Psoas muscle (tissue), 8 donors: ENCODE data around the gene KCNAB1. TPM values are rescaled to one million over a fixed set of nuclear protein-coding genes. Genes with fewer than 3 reads are reported as not detected.

Source experiments
- ATAC-seq, 4 donors: fragments of 200-7000 bp; cut with Tn5 transposase; one replicate each; pipeline ENCODE4 v1.9.1; 2020; ENCODE audit warnings: moderate library complexity in 3 of 4, mild to moderate bottlenecking in 2 of 4
- DNase-seq, 2 donors: peaks; one replicate each; pipeline ENCODE4 v3.0.0-alpha.2; 2020
- H3K27ac ChIP-seq: fragments of 200-600 bp; one replicate; pipeline ENCODE4 v1.8.0; 2022
- H3K27me3 ChIP-seq, 3 donors: fragments of 200-600 bp in 1 of 3; one replicate each; pipeline versions ENCODE4 v1.6.1 to v1.8.0; 2013 to 2022; ENCODE audit warnings: low read length in 2 of 3, mild to moderate bottlenecking in 2 of 3, moderate library complexity in 1 of 3; ENCODE audit not compliant: insufficient read depth in 3 of 3
- H3K36me3 ChIP-seq, 2 donors: fragments of 200-600 bp in 1 of 2; one replicate each; pipeline versions ENCODE4 v1.6.1 to v1.8.0; 2013 to 2022; ENCODE audit warnings: low read depth in 1 of 2, mild to moderate bottlenecking in 1 of 2, moderate library complexity in 1 of 2; ENCODE audit not compliant: insufficient read depth in 1 of 2
- H3K4me1 ChIP-seq: fragments of 200-600 bp; one replicate; pipeline ENCODE4 v1.8.0; 2022
- H3K4me3 ChIP-seq: fragments of 200-600 bp; one replicate; pipeline ENCODE4 v1.8.0; 2022; ENCODE audit warnings: mild to moderate bottlenecking
- H3K9me3 ChIP-seq: fragments of 200-600 bp; one replicate; pipeline ENCODE4 v1.8.0; 2022
- CTCF ChIP-seq: fragments of 200-600 bp; IDR thresholded peaks from one replicate; pipeline ENCODE4 v1.8.0; 2022; ENCODE audit warnings: antibody characterized with exemption
- WGBS, 3 donors: extraction: QIAGEN DNeasy Blood & Tissue Kit; methylation state at CpG; one replicate each; pipeline versions ENCODE4 v1.1.6 to v1.1.7; 2013; 5-methylcytosine and 5-hydroxymethylcytosine counted together
- intact Hi-C, 2 donors: fragments of 100-400 bp; cut with DNase I; formaldehyde crosslinking; loops; one replicate each; pipeline versions ENCODE4 v1.11.0 to v1.14.2; 2022
- polyA plus RNA-seq, 3 donors: library from polyadenylated mRNA; stranded (reverse); fragments of 200-250 nt; gene quantifications; one replicate each; pipeline ENCODE4 v1.2.3, GENCODE V29; 2013
- total RNA-seq, 4 donors: library from RNA; stranded (reverse); fragmentation: NEBNext Ultra II Directional in 2 of 4; extraction: Animal tissue kit (Norgen Biotek cat#: 25700) in 2 of 4; gene quantifications; one replicate each; pipeline versions ENCODE4 v1.2.1 to v1.2.4, GENCODE V29; 2021 to 2023
- donor health status: healthy with polysubstance abuse.
- donor health status: DM: no; HTN: no; CAD: no; lungs with moderate emphysema.
- donor health status: Bipolar disorder and iron deficiency.
- donor health status: healthy.
- donor health status: DM: yes; HTN: yes; CAD: no.
- donor health status: DM: no; HTN: no; CAD: no.
- donor health status: DM: no; HTN: no; CAD: no.
- donor health status: DM: yes; HTN: yes; CAD: no.

KCNAB1 gene
- total and polyA plus RNA-seq, 7 donors, result 0.66 to 3.1 (median 0.91) TPM

- no peak for ATAC-seq
- intact Hi-C loops, result no loop called here
- no peak for TF ChIP-seq CTCF
These were observed 43.5 kb downstream of the KCNAB1 start for GRCh38 chr3:156163848-156164247.

GRCh38 chr3:156166808-156167207, 46.4 kb downstream of the KCNAB1 start:
- H3K9me3 ChIP-seq, result no peaks in the 10 kb centered on the region
- DNase-seq (no peak), ATAC-seq (no peak)
- H3K4me3 ChIP-seq, result no peak overlapping the region
- no peaks in the 10 kb centered on the region for H3K27me3 ChIP-seq
- no peaks in the 10 kb centered on the region for H3K4me1 ChIP-seq
- no peak overlapping the region for H3K27ac ChIP-seq
- TF ChIP-seq CTCF, result no peak
- WGBS, 3 donors, result 71 to 86% (median 81%) methylated on average over 4 of the region's 4 CpGs
- intact Hi-C loops, result no loop called here
- no peaks in the 10 kb centered on the region for H3K36me3 ChIP-seq

More at GRCh38 chr3:156163848-156164247, 43.5 kb downstream of the KCNAB1 start:
- Histone ChIP-seq H3K4me1 (no peaks in the 10 kb centered on the region), H3K27ac (no peak overlapping the region), H3K4me3 (no peak overlapping the region), H3K27me3 (no peaks in the 10 kb centered on the region), H3K36me3 (no peaks in the 10 kb centered on the region), H3K9me3 (no peaks in the 10 kb centered on the region)
- DNase-seq, result no peak
- 73 to 83% (median 74%) methylated on average over 2 of the region's 2 CpGs for WGBS, 3 donors

GRCh38 chr3:156170571-156170970, 50.2 kb downstream of the KCNAB1 start:
- intact Hi-C loops, result no loop called here
- H3K27me3 ChIP-seq, result no peaks in the 10 kb centered on the region
- no peaks in the 10 kb centered on the region for H3K36me3 ChIP-seq
- no peaks in the 10 kb centered on the region for H3K4me1 ChIP-seq
- no peak for TF ChIP-seq CTCF
- ATAC-seq (no peak), DNase-seq (no peak)
- H3K27ac ChIP-seq, result no peak overlapping the region
- no peak overlapping the region for H3K4me3 ChIP-seq
- no peaks in the 10 kb centered on the region for H3K9me3 ChIP-seq

- H3K4me3 ChIP-seq, result no peak overlapping the region
- TF ChIP-seq CTCF, result no peak
- no peaks in the 10 kb centered on the region for H3K36me3 ChIP-seq
- WGBS, 3 donors, result 74 to 79% (median 77%) methylated on average over 5 of the region's 5 CpGs
- no peaks in the 10 kb centered on the region for H3K9me3 ChIP-seq
- intact Hi-C loops, result no loop called here
- H3K4me1 ChIP-seq, result no peaks in the 10 kb centered on the region
- ATAC-seq (no peak), DNase-seq (no peak)
- H3K27ac ChIP-seq, result no peak overlapping the region
- H3K27me3 ChIP-seq, result no peaks in the 10 kb centered on the region
These were observed 51.2 kb downstream of the KCNAB1 start for GRCh38 chr3:156171281-156172267.
